ENCODE measurements around the gene TMEM132E.

DNA sequence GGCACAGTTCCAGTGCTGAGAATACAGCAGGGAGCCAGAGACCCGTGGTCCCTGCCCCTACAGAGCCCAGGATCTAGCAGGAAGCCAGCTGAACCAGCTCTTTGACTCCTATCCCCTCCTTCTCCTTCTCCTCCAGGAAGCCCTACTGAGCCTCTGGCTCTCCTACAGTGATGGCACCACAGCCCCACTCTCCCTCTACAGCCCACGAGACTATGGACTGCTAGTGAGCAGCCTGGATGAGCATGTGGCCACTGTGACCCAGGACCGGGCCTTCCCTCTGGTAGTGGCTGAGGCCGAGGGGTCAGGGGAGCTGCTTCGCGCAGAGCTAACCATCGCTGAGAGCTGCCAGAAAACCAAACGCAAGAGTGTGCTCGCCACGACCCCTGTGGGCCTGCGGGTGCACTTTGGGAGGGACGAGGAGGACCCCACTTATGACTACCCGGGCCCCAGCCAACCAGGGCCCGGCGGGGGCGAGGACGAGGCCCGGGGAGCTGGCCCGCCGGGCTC, 57.7 kb downstream of the TMEM132E start:
- TF ChIP-seq, protein P1, sequence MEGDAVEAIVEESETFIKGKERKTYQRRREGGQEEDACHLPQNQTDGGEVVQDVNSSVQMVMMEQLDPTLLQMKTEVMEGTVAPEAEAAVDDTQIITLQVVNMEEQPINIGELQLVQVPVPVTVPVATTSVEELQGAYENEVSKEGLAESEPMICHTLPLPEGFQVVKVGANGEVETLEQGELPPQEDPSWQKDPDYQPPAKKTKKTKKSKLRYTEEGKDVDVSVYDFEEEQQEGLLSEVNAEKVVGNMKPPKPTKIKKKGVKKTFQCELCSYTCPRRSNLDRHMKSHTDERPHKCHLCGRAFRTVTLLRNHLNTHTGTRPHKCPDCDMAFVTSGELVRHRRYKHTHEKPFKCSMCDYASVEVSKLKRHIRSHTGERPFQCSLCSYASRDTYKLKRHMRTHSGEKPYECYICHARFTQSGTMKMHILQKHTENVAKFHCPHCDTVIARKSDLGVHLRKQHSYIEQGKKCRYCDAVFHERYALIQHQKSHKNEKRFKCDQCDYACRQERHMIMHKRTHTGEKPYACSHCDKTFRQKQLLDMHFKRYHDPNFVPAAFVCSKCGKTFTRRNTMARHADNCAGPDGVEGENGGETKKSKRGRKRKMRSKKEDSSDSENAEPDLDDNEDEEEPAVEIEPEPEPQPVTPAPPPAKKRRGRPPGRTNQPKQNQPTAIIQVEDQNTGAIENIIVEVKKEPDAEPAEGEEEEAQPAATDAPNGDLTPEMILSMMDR (IDR thresholded peaks at IDR 0.05), result no peak
- TF ChIP-seq POLR2A (IDR thresholded peaks at IDR 0.05) (no peak), EP300 (IDR thresholded peaks at IDR 0.05) (no peak)
